Thyroid gland (tissue), 4 donors: ENCODE results near the gene DEFB132.

Experiments
- POLR2A ChIP-seq, 2 donors: fragments of 450-650 bp; IDR thresholded peaks; one replicate each; pipeline ENCODE4 v1.6.1; 2017; ENCODE audit warnings: antibody characterized with exemption in 2 of 2, mild to moderate bottlenecking in 2 of 2, moderate library complexity in 1 of 2
- TF ChIP-seq, protein P1 (sequence below), 6 experiments: fragments of 200-600 bp in 3 of 6; fragments of 450-650 bp in 3 of 6; sonication (generic) in 3 of 6; IDR thresholded peaks; one replicate each; pipeline ENCODE4 v1.5.1; 2016 to 2019; ENCODE audit warnings: antibody characterized with exemption in 6 of 6, mild to moderate bottlenecking in 2 of 6, inconsistent platforms in 1 of 6, moderate library complexity in 1 of 6

DNA sequence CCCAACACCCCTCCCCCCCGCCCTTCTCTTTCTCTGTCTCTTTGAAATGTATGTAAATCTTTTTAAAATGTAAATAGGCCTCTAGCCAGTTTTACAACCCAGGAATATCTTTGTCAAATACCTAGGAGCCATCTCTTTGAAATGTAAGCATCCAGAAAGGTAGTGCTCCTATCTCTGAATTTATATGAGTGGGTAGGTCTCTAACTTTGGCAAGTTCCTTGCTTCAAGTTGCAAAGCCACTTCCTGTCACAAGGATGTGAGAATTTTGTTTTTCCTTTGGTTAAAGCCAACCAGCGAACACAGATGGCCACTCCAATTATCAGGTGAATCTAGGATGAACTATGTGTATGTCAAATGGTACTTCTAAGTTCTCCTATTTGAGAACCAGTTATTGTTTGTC lies 6.2 kb upstream of the DEFB132 start:
- TF ChIP-seq, protein P1, sequence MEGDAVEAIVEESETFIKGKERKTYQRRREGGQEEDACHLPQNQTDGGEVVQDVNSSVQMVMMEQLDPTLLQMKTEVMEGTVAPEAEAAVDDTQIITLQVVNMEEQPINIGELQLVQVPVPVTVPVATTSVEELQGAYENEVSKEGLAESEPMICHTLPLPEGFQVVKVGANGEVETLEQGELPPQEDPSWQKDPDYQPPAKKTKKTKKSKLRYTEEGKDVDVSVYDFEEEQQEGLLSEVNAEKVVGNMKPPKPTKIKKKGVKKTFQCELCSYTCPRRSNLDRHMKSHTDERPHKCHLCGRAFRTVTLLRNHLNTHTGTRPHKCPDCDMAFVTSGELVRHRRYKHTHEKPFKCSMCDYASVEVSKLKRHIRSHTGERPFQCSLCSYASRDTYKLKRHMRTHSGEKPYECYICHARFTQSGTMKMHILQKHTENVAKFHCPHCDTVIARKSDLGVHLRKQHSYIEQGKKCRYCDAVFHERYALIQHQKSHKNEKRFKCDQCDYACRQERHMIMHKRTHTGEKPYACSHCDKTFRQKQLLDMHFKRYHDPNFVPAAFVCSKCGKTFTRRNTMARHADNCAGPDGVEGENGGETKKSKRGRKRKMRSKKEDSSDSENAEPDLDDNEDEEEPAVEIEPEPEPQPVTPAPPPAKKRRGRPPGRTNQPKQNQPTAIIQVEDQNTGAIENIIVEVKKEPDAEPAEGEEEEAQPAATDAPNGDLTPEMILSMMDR (IDR thresholded peaks at IDR 0.05) = no peak
- no peak for TF ChIP-seq POLR2A (IDR thresholded peaks at IDR 0.05)
